NT2/D1 (cell line): ENCODE results near the gene NBEAL2.

Experiments
- YY1 ChIP-seq: IDR thresholded peaks from 2 replicates; pipeline ENCODE4 v1.6.1; 2011; ENCODE audit not compliant: insufficient read length, insufficient read depth
- ZNF274 ChIP-seq: IDR thresholded peaks from 2 replicates; pipeline ENCODE4 v1.6.1; 2011; ENCODE audit warnings: mild to moderate bottlenecking, low read depth, low read length

GRCh38 chr3:46996689-46997452, 17.4 kb downstream of the NBEAL2 start:
- TF ChIP-seq ZNF274 (no peak), YY1 (no peak)
